GM23338 (cell line): ENCODE results near the gene GHRHR.

Experiments used
- CTCF ChIP-seq, 2 experiments: fragments of 200-600 bp in 1 of 2; sonication (generic) in 1 of 2; conservative IDR thresholded peaks; 2 replicates each; pipeline versions ENCODE4 v1.5.1 to v1.6.1; 2016 to 2017; ENCODE audit warnings: antibody characterized with exemption in 2 of 2, low read depth in 2 of 2, mild to moderate bottlenecking in 2 of 2, moderate library complexity in 1 of 2
- EZH2 ChIP-seq: fragments of 200-600 bp; sonication (generic); IDR thresholded peaks from one replicate; pipeline ENCODE4 v1.8.0; 2017; ENCODE audit warnings: antibody characterized with exemption, mild to moderate bottlenecking, low read depth; ENCODE audit not compliant: unreplicated experiment
- JUNB ChIP-seq: IDR thresholded peaks from one replicate; pipeline ENCODE4 v1.6.1; 2016; ENCODE audit warnings: antibody characterized with exemption; ENCODE audit not compliant: unreplicated experiment
- POLR2AphosphoS5 ChIP-seq: IDR thresholded peaks from 2 replicates; pipeline ENCODE4 v1.6.1; 2016; ENCODE audit warnings: antibody characterized with exemption, low read depth
- TF ChIP-seq, protein P1 (sequence below): IDR thresholded peaks from one replicate; pipeline ENCODE4 v1.6.1; 2018; ENCODE audit warnings: antibody characterized with exemption; ENCODE audit not compliant: unreplicated experiment

DNA sequence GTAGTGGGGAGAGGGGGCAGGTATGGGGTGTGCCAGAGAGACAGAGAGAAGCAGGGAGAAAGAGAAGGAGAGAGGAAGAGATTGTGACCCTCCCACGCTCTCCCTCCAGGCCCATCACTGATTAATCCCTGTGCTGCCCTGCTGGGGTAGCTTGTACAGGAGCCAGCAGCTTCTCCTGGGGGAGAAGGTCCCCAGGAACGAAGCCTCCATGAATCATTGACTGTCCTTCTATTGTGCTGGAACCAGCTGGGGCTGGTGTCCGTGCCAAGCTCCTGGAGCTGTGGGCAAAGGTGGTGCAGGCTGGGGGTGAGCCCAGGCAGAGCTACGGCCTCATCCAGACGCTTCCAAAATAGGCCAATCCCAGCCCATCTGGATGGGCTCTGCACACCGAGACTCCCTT, 31.2 kb upstream of the GHRHR start:
- TF ChIP-seq CTCF (conservative IDR thresholded peaks at IDR 0.05; ENCODE audit: low read depth in 2 of 2) (no peak), EZH2 (no peak), JUNB (no peak), POLR2AphosphoS5 (no peak)
- TF ChIP-seq, protein P1, sequence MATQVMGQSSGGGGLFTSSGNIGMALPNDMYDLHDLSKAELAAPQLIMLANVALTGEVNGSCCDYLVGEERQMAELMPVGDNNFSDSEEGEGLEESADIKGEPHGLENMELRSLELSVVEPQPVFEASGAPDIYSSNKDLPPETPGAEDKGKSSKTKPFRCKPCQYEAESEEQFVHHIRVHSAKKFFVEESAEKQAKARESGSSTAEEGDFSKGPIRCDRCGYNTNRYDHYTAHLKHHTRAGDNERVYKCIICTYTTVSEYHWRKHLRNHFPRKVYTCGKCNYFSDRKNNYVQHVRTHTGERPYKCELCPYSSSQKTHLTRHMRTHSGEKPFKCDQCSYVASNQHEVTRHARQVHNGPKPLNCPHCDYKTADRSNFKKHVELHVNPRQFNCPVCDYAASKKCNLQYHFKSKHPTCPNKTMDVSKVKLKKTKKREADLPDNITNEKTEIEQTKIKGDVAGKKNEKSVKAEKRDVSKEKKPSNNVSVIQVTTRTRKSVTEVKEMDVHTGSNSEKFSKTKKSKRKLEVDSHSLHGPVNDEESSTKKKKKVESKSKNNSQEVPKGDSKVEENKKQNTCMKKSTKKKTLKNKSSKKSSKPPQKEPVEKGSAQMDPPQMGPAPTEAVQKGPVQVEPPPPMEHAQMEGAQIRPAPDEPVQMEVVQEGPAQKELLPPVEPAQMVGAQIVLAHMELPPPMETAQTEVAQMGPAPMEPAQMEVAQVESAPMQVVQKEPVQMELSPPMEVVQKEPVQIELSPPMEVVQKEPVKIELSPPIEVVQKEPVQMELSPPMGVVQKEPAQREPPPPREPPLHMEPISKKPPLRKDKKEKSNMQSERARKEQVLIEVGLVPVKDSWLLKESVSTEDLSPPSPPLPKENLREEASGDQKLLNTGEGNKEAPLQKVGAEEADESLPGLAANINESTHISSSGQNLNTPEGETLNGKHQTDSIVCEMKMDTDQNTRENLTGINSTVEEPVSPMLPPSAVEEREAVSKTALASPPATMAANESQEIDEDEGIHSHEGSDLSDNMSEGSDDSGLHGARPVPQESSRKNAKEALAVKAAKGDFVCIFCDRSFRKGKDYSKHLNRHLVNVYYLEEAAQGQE = no peak
